HepG2 (cell line): ENCODE results near the gene CCNH. TPM values are rescaled to one million over a fixed set of nuclear protein-coding genes. Genes with fewer than 3 reads are reported as not detected.

Source experiments
- ATAC-seq: fragments of 200-7000 bp; cut with Tn5 transposase; 3 replicates; pipeline ENCODE4 v1.9.1; 2020; ENCODE audit warnings: mild to moderate bottlenecking, moderate library complexity
- BruUV-seq: library from RNA; stranded (reverse); fragments of 400-500 nt; replicated peaks from 2 replicates; lab custom pipeline; 2021; lab: Mats Ljungman, UMichigan
- CTCF ChIA-PET: fragments of 300-600 bp; formaldehyde crosslinking; extraction: SDS; loops from one replicate; lab custom pipeline; 2021; ENCODE audit warnings: low total read pairs, inconsistent platforms, low intra/inter-chr PET ratio; lab: Yijun Ruan, JAX
- POLR2A ChIA-PET: fragments of 350-600 bp; sonication (Branson Sonifier 250); formaldehyde crosslinking; loops from one replicate; lab custom pipeline; 2020; ENCODE audit warnings: antibody characterized with exemption, inconsistent platforms; lab: Yijun Ruan, JAX
- DNase-seq: peaks from one replicate; pipeline ENCODE4 v3.0.0-alpha.2; 2015; ENCODE audit warnings: low spot score
- FAIRE-seq: peaks from 3 replicates; lab custom pipeline; 2011; peaks lifted over from hg19 to GRCh38; lab: Jason Lieb, UNC
- H2AFZ ChIP-seq: one replicate; pipeline ENCODE4 v1.6.1; 2011; ENCODE audit warnings: low read length, inconsistent platforms
- H3K27ac ChIP-seq: fragments of 300-600 bp; 3 replicates; pipeline ENCODE4 v1.8.0; 2011; ENCODE audit warnings: mixed run types, mild to moderate bottlenecking, mixed read lengths, low read length, inconsistent platforms; ENCODE audit not compliant: insufficient read depth; ENCODE audit errors: extremely low read length
- H3K27me3 ChIP-seq, 2 experiments: fragments of 200-600 bp in 1 of 2; 2 replicates in 1 of 2; 3 replicates in 1 of 2; pipeline versions ENCODE4 v1.6.0 to v1.8.0; 2011; ENCODE audit warnings: low read length in 2 of 2, mild to moderate bottlenecking in 2 of 2, moderate library complexity in 2 of 2, inconsistent platforms in 1 of 2; ENCODE audit not compliant: insufficient read depth in 2 of 2, control insufficient read depth in 1 of 2
- H3K36me3 ChIP-seq, 2 experiments: fragments of 200-600 bp in 1 of 2; replicated peaks in 1 of 2; 2 replicates in 1 of 2; 3 replicates in 1 of 2; pipeline versions ENCODE4 v1.5.1 to v1.8.0; 2011; ENCODE audit warnings: low read length in 2 of 2, inconsistent platforms in 1 of 2; ENCODE audit not compliant: insufficient read depth in 2 of 2, control insufficient read depth in 1 of 2
- H3K4me1 ChIP-seq: 2 replicates; pipeline ENCODE4 v1.5.1; 2012; ENCODE audit warnings: low read length, inconsistent platforms; ENCODE audit not compliant: insufficient read depth
- H3K4me2 ChIP-seq: 2 replicates; pipeline ENCODE4 v1.6.0; 2011; ENCODE audit warnings: low read depth, low read length, inconsistent platforms
- H3K4me3 ChIP-seq, 3 experiments: fragments of 200-600 bp in 1 of 3; sonication (generic), shearing (Covaris generic) in 1 of 3; replicated peaks in 1 of 3; 2 replicates each; pipeline ENCODE4 v1.5.1; 2011 to 2016; ENCODE audit warnings: low read length in 3 of 3, inconsistent platforms in 2 of 3, low read depth in 2 of 3, mild to moderate bottlenecking in 2 of 3, control low read depth in 1 of 3, mixed read lengths in 1 of 3; ENCODE audit not compliant: insufficient read depth in 1 of 3
- H3K79me2 ChIP-seq: one replicate; pipeline ENCODE4 v1.6.1; 2011; ENCODE audit warnings: low read length, inconsistent platforms; ENCODE audit not compliant: insufficient read depth
- H3K9ac ChIP-seq: 2 replicates; pipeline ENCODE4 v1.6.0; 2011; ENCODE audit warnings: mild to moderate bottlenecking, low read depth, low read length, inconsistent platforms; ENCODE audit not compliant: insufficient read depth
- H3K9me3 ChIP-seq: 2 replicates; pipeline ENCODE4 v1.5.1; 2012; ENCODE audit warnings: mild to moderate bottlenecking, low read length
- H4K20me1 ChIP-seq: 2 replicates; pipeline ENCODE4 v1.6.0; 2011; ENCODE audit warnings: inconsistent platforms, mild to moderate bottlenecking, low read length, moderate library complexity; ENCODE audit not compliant: insufficient read depth
- ARID5B ChIP-seq: IDR thresholded peaks from 2 replicates; pipeline ENCODE4 v1.4.0; 2020; ENCODE audit warnings: mild to moderate bottlenecking, missing genetic modification reagents
- ATF7 ChIP-seq, 2 experiments: fragments of 450-650 bp in 1 of 2; sonication (generic) in 1 of 2; formaldehyde crosslinking in 1 of 2; IDR thresholded peaks; 2 replicates each; pipeline versions ENCODE4 v1.4.0 to v1.6.1; 2016 to 2020; ENCODE audit warnings: antibody characterized with exemption in 1 of 2, mild to moderate bottlenecking in 1 of 2, missing genetic modification reagents in 1 of 2
- HBP1 ChIP-seq: IDR thresholded peaks from 2 replicates; pipeline ENCODE4 v1.6.1; 2016; ENCODE audit warnings: low read depth, control low read depth
- REL ChIP-seq: sonication (generic); formaldehyde crosslinking; conservative IDR thresholded peaks from 2 replicates; pipeline ENCODE4 v1.8.0; 2022; ENCODE audit warnings: mild to moderate bottlenecking, missing genetic modification reagents, moderate library complexity
- TERF1 ChIP-seq: sonication (generic); formaldehyde crosslinking; IDR thresholded peaks from 2 replicates; pipeline ENCODE4 v1.8.0; 2022; ENCODE audit warnings: mild to moderate bottlenecking, missing genetic modification reagents, moderate library complexity
- THAP7 ChIP-seq: sonication (generic); formaldehyde crosslinking; IDR thresholded peaks from 2 replicates; pipeline ENCODE4 v1.8.1; 2023; ENCODE audit warnings: mild to moderate bottlenecking, missing genetic modification reagents
- ZNF3 ChIP-seq: IDR thresholded peaks from 2 replicates; pipeline ENCODE4 v1.7.0; 2017; ENCODE audit warnings: inconsistent platforms
- ZNF33B ChIP-seq: sonication (generic); formaldehyde crosslinking; IDR thresholded peaks from 2 replicates; pipeline ENCODE4 v1.5.1; 2020; ENCODE audit warnings: mild to moderate bottlenecking, missing genetic modification reagents
- ZNF746 ChIP-seq: sonication (generic); formaldehyde crosslinking; IDR thresholded peaks from 2 replicates; pipeline ENCODE4 v1.8.0; 2022; ENCODE audit warnings: mild to moderate bottlenecking, missing genetic modification reagents
- ZSCAN22 ChIP-seq: sonication (generic); formaldehyde crosslinking; IDR thresholded peaks from 2 replicates; pipeline ENCODE4 v1.4.0; 2020; ENCODE audit warnings: mild to moderate bottlenecking, missing genetic modification reagents
- WGBS: methylation state at CpG from one replicate; pipeline ENCODE4 v1.1.6; 2017; ENCODE audit warnings: low lambda C conversion rate; 5-methylcytosine and 5-hydroxymethylcytosine counted together
- in situ Hi-C: cut with HindIII; loops from 2 replicates; pipeline ENCODE4 v1.10.0; 2017; ENCODE audit warnings: low pct_unique_long_range_greater_than_20kb; ENCODE audit not compliant: extremely low pct_ligation_motif_present
- intact Hi-C: fragments of 100-400 bp; cut with micrococcal nuclease; formaldehyde crosslinking; loops from one replicate; pipeline ENCODE4 v1.10.0; 2022; ENCODE audit not compliant: unreplicated experiment
- polyA plus RNA-seq, 8 experiments: library from polyadenylated mRNA; depleted of rRNA in 3 of 8; stranded (reverse) in 7 of 8; unstranded in 1 of 8; fragments of >200 nt; fragmentation: Illumina TruSeq in 4 of 8; extraction: Trizol in 4 of 8; gene quantifications; 2 replicates each; pipeline versions ENCODE4 v1.2.1 to v1.2.3, GENCODE V29; 2011 to 2016; ENCODE audit warnings: low read depth in 4 of 8, missing spikeins in 1 of 8, mixed read lengths in 1 of 8; ENCODE audit not compliant: insufficient read depth in 1 of 8
- total RNA-seq, 5 experiments: library from RNA; depleted of rRNA; stranded (reverse); fragments of >200 nt; fragmentation: Illumina TruSeq; extraction: Trizol; gene quantifications; 2 replicates each; pipeline ENCODE4 v1.2.3, GENCODE V29; 2016; ENCODE audit warnings: low read depth in 1 of 5

Gene CCNH
- total and polyA plus RNA-seq, 2 of the 13 experiments (the other 11 are each of a cell fraction or from before 2014, with no cell fraction given): 42.5 to 94.3 TPM

GRCh38 chr5:87403409-87403808, 9.3 kb downstream of the CCNH start:
- H3K4me2 ChIP-seq: no peak overlapping the region
- FAIRE-seq (no peak), DNase-seq (no peak), ATAC-seq (no peak)
- no peaks in the 10 kb centered on the region for H3K4me1 ChIP-seq
- intact Hi-C loops (no loop called here), in situ Hi-C loops (loop anchor here (25.0 kb wide), 1 partner anchor 1284 kb away; no protein-coding TSS in a partner anchor)
- H3K27me3 ChIP-seq: no peaks in the 10 kb centered on the region
- peaks cover 12 to 80% of the 10 kb centered on the region in 2 experiments for H3K36me3 ChIP-seq
- no TSS peak for BruUV-seq
- 93% methylated on average over 3 of the region's 3 CpGs for WGBS
- H3K79me2 ChIP-seq: peaks cover 3% of the 10 kb centered on the region
- no peak overlapping the region for H3K4me3 ChIP-seq
- ChIA-PET CTCF (no interaction called here), POLR2A (interaction anchor here (0.8 kb wide), 1 partner anchor 10 kb away, joined by 3 read pairs; no protein-coding TSS in a partner anchor)
- H3K9ac ChIP-seq: no peak overlapping the region
- H3K9me3 ChIP-seq: no peaks in the 10 kb centered on the region
- H3K27ac ChIP-seq: no peak overlapping the region
- TF ChIP-seq ZNF3 (CRISPR knock-in tag): no peak
- H4K20me1 ChIP-seq: peaks cover 7% of the 10 kb centered on the region; the same call in 1 of the 2 replicates
- no peak overlapping the region for H2AFZ ChIP-seq

- DNase-seq: no peak
- no peak for ATAC-seq
- no TSS peak for BruUV-seq
- H3K79me2 ChIP-seq: peaks cover 3% of the 10 kb centered on the region
- H3K9me3 ChIP-seq: no peaks in the 10 kb centered on the region
- H4K20me1 ChIP-seq: peaks cover 10% of the 10 kb centered on the region; the same call in 1 of the 2 replicates
- no peak overlapping the region for H3K4me2 ChIP-seq
- intact Hi-C loops: no loop called here
- H2AFZ ChIP-seq: no peak overlapping the region
- peaks cover 4% of the 10 kb centered on the region; the same call in 1 of the 2 replicates for H3K4me1 ChIP-seq
- no peaks in the 10 kb centered on the region for H3K27me3 ChIP-seq
- POLR2A ChIA-PET: no interaction called here
- FAIRE-seq: no peak
- H3K36me3 ChIP-seq: peaks cover 11 to 66% of the 10 kb centered on the region in 2 experiments
- H3K27ac ChIP-seq: no peak overlapping the region
- in situ Hi-C loops: loop anchor here (25.0 kb wide), 1 partner anchor 1286 kb away; no protein-coding TSS in a partner anchor
- TF ChIP-seq ATF7 (IDR thresholded peaks at IDR 0.05) (peak; percentile 63), ATF7 (CRISPR knock-in tag; IDR thresholded peaks at IDR 0.05) (no peak), THAP7 (no peak), TERF1 (CRISPR knock-in tag) (no peak), ZNF33B (no peak), ZNF746 (CRISPR knock-in tag) (no peak), ARID5B (CRISPR knock-in tag) (no peak), HBP1 (no peak), REL (CRISPR knock-in tag) (no peak), ZSCAN22 (no peak)
- TF ChIP-seq, all 625 proteins: peak for 1
- Histone ChIP-seq H3K9ac (no peak overlapping the region), H3K4me3 (no peak overlapping the region)
- CTCF ChIA-PET: no interaction called here
Observed at GRCh38 chr5:87401626-87402025, 11.1 kb downstream of the CCNH start.
